Stimulated activated CD4-positive, alpha-beta T cell treated with anti-CD3 and anti-CD28 coated beads, Interleukin-2, amount 100 ng/mL, for 48 hours (primary cell): ENCODE measurements around the gene PIK3AP1.
"Not testable (repeated sequence)": the region's sequence is repeated elsewhere in the genome, so short reads cannot be mapped to it uniquely, and the experiment has no call there.

Experiments
- DNase-seq, 2 donors: peaks; one replicate each; pipeline ENCODE4 v3.0.0-alpha.2; 2020

PIK3AP1 gene

GRCh38 chr10:96570983-96571964 lies 149.0 kb downstream of the PIK3AP1 start:
- DNase-seq, result no peak

GRCh38 chr10:96570511-96570910 lies 149.8 kb downstream of the PIK3AP1 start:
- DNase-seq, result no peak

- no peak for DNase-seq
Observed at GRCh38 chr10:96568402-96568801, 151.9 kb downstream of the PIK3AP1 start.

GRCh38 chr10:96565774-96566173 lies 154.5 kb downstream of the PIK3AP1 start:
- no peak for DNase-seq

GRCh38 chr10:96560966-96561887 lies 159.1 kb downstream of the PIK3AP1 start:
- DNase-seq, result no peak

- DNase-seq, result no peak
Observed at GRCh38 chr10:96560489-96560888, 159.8 kb downstream of the PIK3AP1 start.

- DNase-seq, result no peak
Observed at GRCh38 chr10:96556003-96556402, 164.3 kb downstream of the PIK3AP1 start.

- no peak for DNase-seq
Observed at GRCh38 chr10:96555330-96555729, 165.0 kb downstream of the PIK3AP1 start.

GRCh38 chr10:96548589-96548988 lies 171.7 kb downstream of the PIK3AP1 start:
- no peak for DNase-seq

- not testable (repeated sequence) for DNase-seq
Observed at GRCh38 chr10:96545558-96545957, 174.8 kb downstream of the PIK3AP1 start.
